ENCODE measurements around the gene SLC2A8. TPM values are rescaled to one million over a fixed set of nuclear protein-coding genes. Genes with fewer than 3 reads are reported as not detected.

Gene SLC2A8
- total RNA-seq, 1 experiment from 2014 or later = 55.7 TPM

DNA sequence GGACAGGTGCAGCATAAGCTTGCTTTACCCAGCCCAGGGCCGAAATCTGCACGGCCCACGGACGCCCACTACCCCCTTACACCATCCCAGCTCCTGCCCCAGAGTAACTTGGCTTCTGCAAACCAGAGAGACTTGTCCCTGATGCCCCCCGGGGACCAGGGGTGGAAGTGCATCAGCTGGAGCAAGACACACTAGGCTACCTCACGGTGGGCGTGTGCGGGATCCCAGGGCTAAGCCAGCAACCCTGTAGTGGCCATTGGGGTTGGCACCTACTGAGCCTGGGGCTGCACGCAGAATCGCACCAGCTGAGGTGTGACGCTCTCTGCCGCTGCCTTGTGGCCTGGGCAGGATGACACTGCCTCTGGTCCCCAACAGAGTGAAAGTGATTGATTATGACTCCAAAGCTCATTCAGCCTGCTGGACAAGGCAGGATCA is 21.1 kb downstream of the SLC2A8 start:
- in situ Hi-C loops (cut with HindIII; ENCODE audit: low pct_unique_long_range_greater_than_20kb, low sequenced_read_pairs) = no loop called here
- H3K9me3 ChIP-seq (ENCODE audit: control insufficient read depth, insufficient read depth, low read depth, low read length) = no peaks in the 10 kb centered on the region
- H3K4me1 ChIP-seq (ENCODE audit: control insufficient read depth, insufficient read depth, low read length) = peaks cover 14% of the 10 kb centered on the region
- no peak overlapping the region for H3K4me3 ChIP-seq (ENCODE audit: low read depth in 2 of 2, low read length in 2 of 2)
- TF ChIP-seq POLR2AphosphoS5 (IDR thresholded peaks at IDR 0.05; ENCODE audit: low read depth, low read length) = no peak
- no peak for TF ChIP-seq SIN3A (IDR thresholded peaks at IDR 0.05; ENCODE audit: borderline replicate concordance, insufficient read depth, low read depth, low read length)
- TF ChIP-seq, protein P1, sequence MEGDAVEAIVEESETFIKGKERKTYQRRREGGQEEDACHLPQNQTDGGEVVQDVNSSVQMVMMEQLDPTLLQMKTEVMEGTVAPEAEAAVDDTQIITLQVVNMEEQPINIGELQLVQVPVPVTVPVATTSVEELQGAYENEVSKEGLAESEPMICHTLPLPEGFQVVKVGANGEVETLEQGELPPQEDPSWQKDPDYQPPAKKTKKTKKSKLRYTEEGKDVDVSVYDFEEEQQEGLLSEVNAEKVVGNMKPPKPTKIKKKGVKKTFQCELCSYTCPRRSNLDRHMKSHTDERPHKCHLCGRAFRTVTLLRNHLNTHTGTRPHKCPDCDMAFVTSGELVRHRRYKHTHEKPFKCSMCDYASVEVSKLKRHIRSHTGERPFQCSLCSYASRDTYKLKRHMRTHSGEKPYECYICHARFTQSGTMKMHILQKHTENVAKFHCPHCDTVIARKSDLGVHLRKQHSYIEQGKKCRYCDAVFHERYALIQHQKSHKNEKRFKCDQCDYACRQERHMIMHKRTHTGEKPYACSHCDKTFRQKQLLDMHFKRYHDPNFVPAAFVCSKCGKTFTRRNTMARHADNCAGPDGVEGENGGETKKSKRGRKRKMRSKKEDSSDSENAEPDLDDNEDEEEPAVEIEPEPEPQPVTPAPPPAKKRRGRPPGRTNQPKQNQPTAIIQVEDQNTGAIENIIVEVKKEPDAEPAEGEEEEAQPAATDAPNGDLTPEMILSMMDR (IDR thresholded peaks at IDR 0.05) = no peak; the same call in 1 of the 2 replicates
- TF ChIP-seq, protein P2, sequence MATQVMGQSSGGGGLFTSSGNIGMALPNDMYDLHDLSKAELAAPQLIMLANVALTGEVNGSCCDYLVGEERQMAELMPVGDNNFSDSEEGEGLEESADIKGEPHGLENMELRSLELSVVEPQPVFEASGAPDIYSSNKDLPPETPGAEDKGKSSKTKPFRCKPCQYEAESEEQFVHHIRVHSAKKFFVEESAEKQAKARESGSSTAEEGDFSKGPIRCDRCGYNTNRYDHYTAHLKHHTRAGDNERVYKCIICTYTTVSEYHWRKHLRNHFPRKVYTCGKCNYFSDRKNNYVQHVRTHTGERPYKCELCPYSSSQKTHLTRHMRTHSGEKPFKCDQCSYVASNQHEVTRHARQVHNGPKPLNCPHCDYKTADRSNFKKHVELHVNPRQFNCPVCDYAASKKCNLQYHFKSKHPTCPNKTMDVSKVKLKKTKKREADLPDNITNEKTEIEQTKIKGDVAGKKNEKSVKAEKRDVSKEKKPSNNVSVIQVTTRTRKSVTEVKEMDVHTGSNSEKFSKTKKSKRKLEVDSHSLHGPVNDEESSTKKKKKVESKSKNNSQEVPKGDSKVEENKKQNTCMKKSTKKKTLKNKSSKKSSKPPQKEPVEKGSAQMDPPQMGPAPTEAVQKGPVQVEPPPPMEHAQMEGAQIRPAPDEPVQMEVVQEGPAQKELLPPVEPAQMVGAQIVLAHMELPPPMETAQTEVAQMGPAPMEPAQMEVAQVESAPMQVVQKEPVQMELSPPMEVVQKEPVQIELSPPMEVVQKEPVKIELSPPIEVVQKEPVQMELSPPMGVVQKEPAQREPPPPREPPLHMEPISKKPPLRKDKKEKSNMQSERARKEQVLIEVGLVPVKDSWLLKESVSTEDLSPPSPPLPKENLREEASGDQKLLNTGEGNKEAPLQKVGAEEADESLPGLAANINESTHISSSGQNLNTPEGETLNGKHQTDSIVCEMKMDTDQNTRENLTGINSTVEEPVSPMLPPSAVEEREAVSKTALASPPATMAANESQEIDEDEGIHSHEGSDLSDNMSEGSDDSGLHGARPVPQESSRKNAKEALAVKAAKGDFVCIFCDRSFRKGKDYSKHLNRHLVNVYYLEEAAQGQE (IDR thresholded peaks at IDR 0.05; ENCODE audit: insufficient read depth in 1 of 2, low read depth in 2 of 2, low read length in 1 of 2) = no peak
- no peak for TF ChIP-seq TCF7L2 (IDR thresholded peaks at IDR 0.05; ENCODE audit: low read depth, low read length)
- no peaks in the 10 kb centered on the region for H3K27me3 ChIP-seq (ENCODE audit: control insufficient read depth, insufficient read depth, low read length)
- H3K27ac ChIP-seq (ENCODE audit: low read length) = no peak overlapping the region
- BruUV-seq (replicated peaks) = no TSS peak
- POLR2A ChIA-PET = no interaction called here
- intact Hi-C loops (cut with micrococcal nuclease; ENCODE audit: unreplicated experiment) = no loop called here
- no peak for DNase-seq (ENCODE audit: low read depth, low spot score)
- CTCF ChIA-PET = no interaction called here
- ATAC-seq = peak; percentile 56
- H3K36me3 ChIP-seq (ENCODE audit: control insufficient read depth, insufficient read depth, low read length) = no peaks in the 10 kb centered on the region

DNA sequence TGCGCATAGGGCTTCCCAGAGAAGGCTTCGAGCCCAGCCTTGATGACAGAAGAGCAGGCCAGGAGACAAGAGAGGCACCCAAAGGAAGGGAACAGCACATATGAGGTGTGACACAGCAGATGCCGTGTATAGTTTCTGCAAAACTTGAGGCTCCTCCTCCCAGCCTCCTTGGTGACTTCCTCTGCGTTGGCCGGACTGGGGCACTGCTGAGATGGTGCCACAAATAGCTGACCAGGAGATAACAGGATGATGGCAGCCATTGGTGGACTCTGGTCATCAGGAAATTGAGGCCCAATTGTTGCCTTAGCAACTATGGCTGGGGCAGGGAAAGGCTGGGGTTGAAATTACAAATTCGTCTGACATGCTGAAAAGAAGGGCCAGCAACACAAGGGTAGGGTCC is 22.4 kb downstream of the SLC2A8 start:
- ChIA-PET CTCF (no interaction called here), POLR2A (no interaction called here)
- DNase-seq (ENCODE audit: low read depth, low spot score) (no peak), ATAC-seq (no peak)
- Histone ChIP-seq H3K4me1 (ENCODE audit: control insufficient read depth, insufficient read depth, low read length) (peaks cover 14% of the 10 kb centered on the region), H3K27me3 (ENCODE audit: control insufficient read depth, insufficient read depth, low read length) (no peaks in the 10 kb centered on the region), H3K27ac (ENCODE audit: low read length) (no peak overlapping the region), H3K4me3 (ENCODE audit: low read depth in 2 of 2, low read length in 2 of 2) (no peak overlapping the region), H3K9me3 (ENCODE audit: control insufficient read depth, insufficient read depth, low read depth, low read length) (no peaks in the 10 kb centered on the region), H3K36me3 (ENCODE audit: control insufficient read depth, insufficient read depth, low read length) (no peaks in the 10 kb centered on the region; the same call in 1 of the 2 replicates)
- intact Hi-C loops (cut with micrococcal nuclease; ENCODE audit: unreplicated experiment) (no loop called here), in situ Hi-C loops (cut with HindIII; ENCODE audit: low pct_unique_long_range_greater_than_20kb, low sequenced_read_pairs) (no loop called here)
- BruUV-seq (replicated peaks) = no TSS peak
- TF ChIP-seq SIN3A (IDR thresholded peaks at IDR 0.05; ENCODE audit: borderline replicate concordance, insufficient read depth, low read depth, low read length) (no peak), POLR2AphosphoS5 (IDR thresholded peaks at IDR 0.05; ENCODE audit: low read depth, low read length) (no peak), TCF7L2 (IDR thresholded peaks at IDR 0.05; ENCODE audit: low read depth, low read length) (no peak)
- TF ChIP-seq, protein P2 (IDR thresholded peaks at IDR 0.05; ENCODE audit: insufficient read depth in 1 of 2, low read depth in 2 of 2, low read length in 1 of 2) = no peak
- TF ChIP-seq, protein P1 (IDR thresholded peaks at IDR 0.05) = no peak

Data from Panc1 (cell line).